NT2/D1 (cell line): ENCODE results near the gene IMMP2L.

Experiments used
- SUZ12 ChIP-seq: IDR thresholded peaks from 2 replicates; pipeline ENCODE4 v1.6.1; 2011; ENCODE audit not compliant: insufficient read length, insufficient read depth; ENCODE audit errors: extremely low read depth
- YY1 ChIP-seq: IDR thresholded peaks from 2 replicates; pipeline ENCODE4 v1.6.1; 2011; ENCODE audit not compliant: insufficient read length, insufficient read depth
- ZNF274 ChIP-seq: IDR thresholded peaks from 2 replicates; pipeline ENCODE4 v1.6.1; 2011; ENCODE audit warnings: mild to moderate bottlenecking, low read depth, low read length

- TF ChIP-seq YY1 (no peak), SUZ12 (no peak), ZNF274 (no peak)
Observed at GRCh38 chr7:111215550-111215949, 346.7 kb downstream of the IMMP2L start.
